HepG2 (cell line): Measurements from ENCODE around the gene SYDE2. TPM values are rescaled to one million over a fixed set of nuclear protein-coding genes. Genes with fewer than 3 reads are reported as not detected.

ENCODE experiments used
- DNMT3B ChIP-seq: conservative IDR thresholded peaks from 2 replicates; pipeline ENCODE4 v1.6.1; 2016; ENCODE audit warnings: missing biosample characterization, control low read depth
- HES4 ChIP-seq: sonication (generic); formaldehyde crosslinking; IDR thresholded peaks from 2 replicates; pipeline ENCODE4 v1.9.0; 2021; ENCODE audit warnings: mild to moderate bottlenecking, missing genetic modification reagents, borderline replicate concordance
- JARID2 ChIP-seq: sonication (generic); formaldehyde crosslinking; IDR thresholded peaks from 2 replicates; pipeline ENCODE4 v1.8.1; 2023; ENCODE audit warnings: missing genetic modification reagents, inconsistent platforms; ENCODE audit not compliant: insufficient replicate concordance
- KDM5A ChIP-seq: fragments of 200-600 bp; sonication (generic); IDR thresholded peaks from 2 replicates; pipeline ENCODE4 v1.7.0; 2018; ENCODE audit warnings: antibody characterized with exemption, mild to moderate bottlenecking, low read length, borderline replicate concordance
- KDM5B ChIP-seq: sonication (generic); formaldehyde crosslinking; IDR thresholded peaks from 2 replicates; pipeline ENCODE4 v1.4.0; 2020; ENCODE audit warnings: missing genetic modification reagents, mild to moderate bottlenecking, borderline replicate concordance
- KIAA2018 ChIP-seq: sonication (generic); formaldehyde crosslinking; IDR thresholded peaks from 2 replicates; pipeline ENCODE4 v1.5.0; 2020; ENCODE audit warnings: mild to moderate bottlenecking, missing genetic modification reagents, borderline replicate concordance
- MXD4 ChIP-seq: IDR thresholded peaks from 2 replicates; pipeline ENCODE4 v1.6.1; 2016; ENCODE audit warnings: mild to moderate bottlenecking, missing biosample characterization, missing genetic modification reagents
- MXI1 ChIP-seq: IDR thresholded peaks from 3 replicates; pipeline ENCODE4 v1.6.1; 2012; ENCODE audit warnings: low read depth, low read length, inconsistent platforms, borderline replicate concordance
- NFYC ChIP-seq: IDR thresholded peaks from 2 replicates; pipeline ENCODE4 v1.6.1; 2016; ENCODE audit warnings: missing genetic modification reagents, missing compliant biosample characterization
- REXO4 ChIP-seq: sonication (generic); formaldehyde crosslinking; IDR thresholded peaks from 2 replicates; pipeline ENCODE4 v1.8.0; 2022; ENCODE audit warnings: missing genetic modification reagents, mild to moderate bottlenecking, borderline replicate concordance
- RXRB ChIP-seq: IDR thresholded peaks from 2 replicates; pipeline ENCODE4 v1.6.1; 2016; ENCODE audit warnings: borderline replicate concordance, missing genetic modification reagents, missing compliant biosample characterization
- SNAI1 ChIP-seq: sonication (generic); formaldehyde crosslinking; IDR thresholded peaks from 2 replicates; pipeline ENCODE4 v1.5.0; 2020; ENCODE audit warnings: mild to moderate bottlenecking, missing genetic modification reagents, borderline replicate concordance
- THAP8 ChIP-seq: sonication (generic); formaldehyde crosslinking; IDR thresholded peaks from 2 replicates; pipeline ENCODE4 v1.5.1; 2020; ENCODE audit warnings: missing genetic modification reagents, mild to moderate bottlenecking, borderline replicate concordance
- ZBTB21 ChIP-seq: sonication (generic); formaldehyde crosslinking; IDR thresholded peaks from 2 replicates; pipeline ENCODE4 v1.4.0; 2020; ENCODE audit warnings: missing genetic modification reagents
- ZFY ChIP-seq: sonication (generic); formaldehyde crosslinking; IDR thresholded peaks from 2 replicates; pipeline ENCODE4 v1.4.0; 2020; ENCODE audit warnings: missing genetic modification reagents
- ZMAT3 ChIP-seq: sonication (generic); formaldehyde crosslinking; conservative IDR thresholded peaks from 2 replicates; pipeline ENCODE4 v1.7.0; 2021; ENCODE audit warnings: missing genetic modification reagents
- ZNF230 ChIP-seq: sonication (generic); formaldehyde crosslinking; IDR thresholded peaks from 2 replicates; pipeline ENCODE4 v1.4.0; 2020; ENCODE audit warnings: mild to moderate bottlenecking, missing genetic modification reagents
- ZNF460 ChIP-seq: sonication (generic); formaldehyde crosslinking; IDR thresholded peaks from 2 replicates; pipeline ENCODE4 v1.5.1; 2020; ENCODE audit warnings: missing genetic modification reagents, mild to moderate bottlenecking, borderline replicate concordance
- ZNF558 ChIP-seq: sonication (generic); formaldehyde crosslinking; IDR thresholded peaks from 2 replicates; pipeline ENCODE4 v1.9.0; 2022; ENCODE audit warnings: mild to moderate bottlenecking, missing genetic modification reagents, borderline replicate concordance
- ZNF720 ChIP-seq: sonication (generic); formaldehyde crosslinking; IDR thresholded peaks from 2 replicates; pipeline ENCODE4 v1.4.0; 2020; ENCODE audit warnings: missing genetic modification reagents
- ZSCAN21 ChIP-seq: sonication (generic); formaldehyde crosslinking; IDR thresholded peaks from 2 replicates; pipeline ENCODE4 v1.8.0; 2022; ENCODE audit warnings: mild to moderate bottlenecking, missing genetic modification reagents, moderate library complexity, borderline replicate concordance
- polyA plus RNA-seq, 8 experiments: library from polyadenylated mRNA; depleted of rRNA in 3 of 8; stranded (reverse) in 7 of 8; unstranded in 1 of 8; fragments of >200 nt; fragmentation: Illumina TruSeq in 4 of 8; extraction: Trizol in 4 of 8; gene quantifications; 2 replicates each; pipeline versions ENCODE4 v1.2.1 to v1.2.3, GENCODE V29; 2011 to 2016; ENCODE audit warnings: low read depth in 4 of 8, missing spikeins in 1 of 8, mixed read lengths in 1 of 8; ENCODE audit not compliant: insufficient read depth in 1 of 8
- total RNA-seq, 5 experiments: library from RNA; depleted of rRNA; stranded (reverse); fragments of >200 nt; fragmentation: Illumina TruSeq; extraction: Trizol; gene quantifications; 2 replicates each; pipeline ENCODE4 v1.2.3, GENCODE V29; 2016; ENCODE audit warnings: low read depth in 1 of 5

The SYDE2 gene
- total and polyA plus RNA-seq, 2 of the 13 experiments (the other 11 are each of a cell fraction or from before 2014, with no cell fraction given): 1.8 to 5.3 TPM

- TF ChIP-seq KDM5A: peak; percentile 50; the same call in 1 of the 2 replicates
- TF ChIP-seq NFYC (CRISPR knock-in tag): peak; percentile 67
- TF ChIP-seq ZNF460: no peak
- TF ChIP-seq ZMAT3 (CRISPR knock-in tag): peak; percentile 54; the same call in 1 of the 2 replicates
- no peak for TF ChIP-seq THAP8 (CRISPR knock-in tag)
- peak; percentile 63; the same call in 1 of the 2 replicates for TF ChIP-seq MXD4 (CRISPR knock-in tag)
- TF ChIP-seq ZBTB21 (CRISPR knock-in tag): 0 out of 2 replicates have a peak, but pooled peaks have one; percentile 7
- TF ChIP-seq ZNF558 (CRISPR knock-in tag): peak; percentile 68; the same call in 1 of the 2 replicates
- TF ChIP-seq RXRB (CRISPR knock-in tag): 0 out of 2 replicates have a peak, but pooled peaks have one; percentile 13
- no peak for TF ChIP-seq ZNF720 (CRISPR knock-in tag)
- no peak for TF ChIP-seq DNMT3B (CRISPR knock-in tag)
- TF ChIP-seq ZNF230 (CRISPR knock-in tag): peak; percentile 34; the same call in 1 of the 2 replicates
- TF ChIP-seq JARID2 (CRISPR knock-in tag): no peak
- TF ChIP-seq ZFY: peak; percentile 84
- TF ChIP-seq REXO4: no peak
- peak; percentile 28 for TF ChIP-seq ZSCAN21 (CRISPR knock-in tag)
- peak; percentile 28; the same call in 1 of the 3 replicates for TF ChIP-seq MXI1
- TF ChIP-seq KIAA2018 (CRISPR knock-in tag): no peak
- no peak; the same call in 1 of the 2 replicates for TF ChIP-seq KDM5B (CRISPR knock-in tag)
- TF ChIP-seq SNAI1: 0 out of 2 replicates have a peak, but pooled peaks have one; percentile 37
- peak; percentile 39 for TF ChIP-seq HES4
These were observed at the start of gene SYDE2 (continued) for GRCh38 chr1:85200463-85201339.
